CD4-positive, CD25-positive, alpha-beta regulatory T cell (primary cell): ENCODE results near the gene CD300LD. TPM values are rescaled to one million over a fixed set of nuclear protein-coding genes. Genes with fewer than 3 reads are reported as not detected.

Source experiments
- ATAC-seq, 2 donors: fragments of 150-1000 bp; cut with Tn5 transposase; one replicate each; pipeline ENCODE4 v1.10.0; 2021; ENCODE audit warnings: low read depth in 2 of 2, moderate number of reproducible peaks in 2 of 2, moderate library complexity in 1 of 2
- DNase-seq, 3 donors: peaks; one replicate each; pipeline versions ENCODE4 v3.0.0 to v3.0.0-alpha.2; 2012 to 2022; ENCODE audit warnings: mixed read lengths in 1 of 3
- H3K27ac ChIP-seq: one replicate; pipeline ENCODE4 v1.7.0; 2013; ENCODE audit warnings: mild to moderate bottlenecking, low read length; ENCODE audit not compliant: insufficient read depth, poor library complexity, severe bottlenecking
- H3K27me3 ChIP-seq: one replicate; pipeline ENCODE4 v1.7.0; 2013; ENCODE audit warnings: low read length; ENCODE audit not compliant: control insufficient read depth, insufficient read depth
- H3K36me3 ChIP-seq: one replicate; pipeline ENCODE4 v1.7.0; 2013; ENCODE audit warnings: mild to moderate bottlenecking, low read length, moderate library complexity; ENCODE audit not compliant: control insufficient read depth, insufficient read depth
- H3K4me1 ChIP-seq: 2 replicates; pipeline ENCODE4 v1.7.0; 2013; ENCODE audit warnings: mild to moderate bottlenecking, low read length; ENCODE audit not compliant: insufficient read depth, control insufficient read depth, poor library complexity, severe bottlenecking
- H3K4me3 ChIP-seq: one replicate; pipeline ENCODE4 v1.7.0; 2013; ENCODE audit warnings: low read depth, mild to moderate bottlenecking, low read length, moderate library complexity
- H3K9me3 ChIP-seq, 2 experiments: 1 replicate in 1 of 2; 2 replicates in 1 of 2; pipeline ENCODE4 v1.7.0; 2013; ENCODE audit warnings: low read length in 2 of 2, mild to moderate bottlenecking in 1 of 2, moderate library complexity in 1 of 2; ENCODE audit not compliant: control insufficient read depth in 2 of 2
- H3K27ac Mint-ChIP-seq, 3 donors: one replicate each; pipeline ENCODE4 v1.8.0; 2020 to 2022; ENCODE audit warnings: mild to moderate bottlenecking in 3 of 3, mixed read lengths in 3 of 3, moderate library complexity in 2 of 3
- H3K27me3 Mint-ChIP-seq: one replicate; pipeline ENCODE4 v1.8.0; 2022; ENCODE audit warnings: mild to moderate bottlenecking, mixed read lengths
- H3K36me3 Mint-ChIP-seq: one replicate; pipeline ENCODE4 v1.8.0; 2020; ENCODE audit warnings: mixed read lengths
- H3K4me1 Mint-ChIP-seq, 4 donors: one replicate each; pipeline ENCODE4 v1.8.0; 2020 to 2022; ENCODE audit warnings: mixed read lengths in 4 of 4, mild to moderate bottlenecking in 1 of 4
- H3K4me3 Mint-ChIP-seq, 4 donors: one replicate each; pipeline ENCODE4 v1.8.0; 2020 to 2022; ENCODE audit warnings: mild to moderate bottlenecking in 4 of 4, mixed read lengths in 4 of 4, moderate library complexity in 3 of 4
- H3K9me3 Mint-ChIP-seq, 7 donors: one replicate each; pipeline ENCODE4 v1.8.0; 2020 to 2022; ENCODE audit warnings: mixed read lengths in 7 of 7, mild to moderate bottlenecking in 3 of 7, moderate library complexity in 2 of 7
- polyA plus RNA-seq, 4 donors: library from polyadenylated mRNA; unstranded; fragments of 300-500 nt; fragmentation: Illumina TruSeq; gene quantifications; one replicate each; pipeline ENCODE4 v1.2.3, GENCODE V29; 2021
- total RNA-seq: library from RNA; stranded (reverse); gene quantifications from one replicate; pipeline ENCODE4 v1.2.3, GENCODE V29; 2022

The CD300LD gene
- total and polyA plus RNA-seq, 5 donors from 2014 or later = not detected

DNA sequence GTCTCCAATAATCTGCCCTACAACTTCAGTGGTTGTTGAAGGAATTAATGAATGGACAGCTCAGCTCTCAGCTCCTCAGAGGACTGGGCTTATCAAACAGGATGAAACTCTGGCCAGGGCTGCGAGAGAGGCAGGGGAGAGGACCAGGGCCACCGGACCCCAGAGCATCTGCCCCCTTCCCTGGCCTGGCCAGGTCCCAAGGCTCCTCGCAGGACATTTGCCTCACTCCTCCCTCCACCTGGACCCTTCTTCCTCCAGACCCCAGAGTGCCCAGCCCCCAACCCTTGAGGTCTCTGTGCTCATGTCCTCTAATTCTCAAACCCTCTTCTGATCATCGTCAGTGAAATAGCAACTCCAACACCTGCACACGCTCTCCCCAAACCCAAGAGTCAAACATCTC lies 49.9 kb downstream of the CD300LD start:
- no peaks in the 10 kb centered on the region for H3K36me3 Mint-ChIP-seq
- H3K27me3 Mint-ChIP-seq = no peaks in the 10 kb centered on the region
- H3K27ac ChIP-seq = no peak overlapping the region
- H3K9me3 ChIP-seq = no peaks in the 10 kb centered on the region
- no peak overlapping the region for H3K4me3 ChIP-seq
- DNase-seq = no peak
- no peaks in the 10 kb centered on the region for H3K27me3 ChIP-seq
- peak overlapping the region in 1 of 3 donors; percentile 10 for H3K27ac Mint-ChIP-seq
- H3K9me3 Mint-ChIP-seq = peaks cover 0 to 1% (median 0%) of the 10 kb centered on the region in 7 donors
- no peaks in the 10 kb centered on the region for H3K4me1 ChIP-seq
- no peaks in the 10 kb centered on the region for H3K4me1 Mint-ChIP-seq
- H3K36me3 ChIP-seq = no peaks in the 10 kb centered on the region
- no peak overlapping the region for H3K4me3 Mint-ChIP-seq
- ATAC-seq = no peak

DNA sequence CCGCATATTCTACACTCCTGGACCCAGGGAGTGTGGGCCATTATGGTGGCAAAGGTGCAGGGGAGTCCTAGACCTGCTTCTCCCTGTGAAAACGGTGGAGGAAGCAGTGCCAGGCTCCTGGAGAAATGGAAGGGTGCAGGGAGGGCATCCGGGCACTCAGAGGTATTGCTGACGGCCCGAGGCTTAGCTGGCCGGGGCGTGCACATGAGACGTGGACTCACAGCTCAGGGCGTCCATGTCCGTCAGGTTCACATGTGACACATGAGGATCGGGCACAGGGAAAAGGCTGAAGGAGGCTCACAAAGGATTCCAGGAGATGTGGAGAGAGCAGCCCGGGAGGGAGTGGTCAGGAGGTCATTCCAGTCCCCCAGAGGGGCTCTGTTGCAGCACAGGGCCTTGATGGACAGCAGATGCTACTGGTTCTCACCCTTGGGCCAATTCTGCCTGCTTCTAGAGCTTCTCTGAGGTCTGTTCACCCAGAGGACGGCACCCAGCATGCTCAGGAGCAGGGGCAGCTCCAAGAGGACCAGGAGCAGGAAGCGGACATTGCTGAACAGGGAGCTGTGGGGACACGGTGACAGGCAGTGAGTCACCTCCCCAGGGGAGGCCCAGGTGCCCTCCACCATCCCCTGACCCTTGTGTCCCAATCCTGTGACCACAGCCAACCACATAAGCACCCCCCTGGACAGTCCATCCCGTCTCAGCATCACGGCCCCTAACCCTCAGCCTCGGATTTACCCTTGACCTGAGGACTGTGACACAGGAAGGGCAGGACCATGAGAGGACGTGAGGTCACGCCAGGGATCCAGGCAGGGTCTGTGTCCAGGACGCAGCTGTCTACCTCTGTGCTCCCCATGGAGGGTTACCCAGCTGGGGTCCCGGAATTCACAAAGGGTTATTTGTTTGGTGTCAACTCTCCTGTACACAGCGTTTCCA lies 50.6 kb downstream of the CD300LD start:
- DNase-seq = no peak
- Histone ChIP-seq H3K4me1 (no peaks in the 10 kb centered on the region), H3K36me3 (no peaks in the 10 kb centered on the region), H3K27me3 (no peaks in the 10 kb centered on the region), H3K27ac (no peak overlapping the region), H3K4me3 (no peak overlapping the region), H3K9me3 (no peaks in the 10 kb centered on the region)
- Mint-ChIP-seq H3K4me3 (no peak overlapping the region), H3K27ac (no peak overlapping the region), H3K4me1 (no peaks in the 10 kb centered on the region), H3K36me3 (no peaks in the 10 kb centered on the region), H3K27me3 (no peaks in the 10 kb centered on the region), H3K9me3 (peaks cover 0 to 1% (median 0%) of the 10 kb centered on the region in 7 donors)
- ATAC-seq = no peak

DNA sequence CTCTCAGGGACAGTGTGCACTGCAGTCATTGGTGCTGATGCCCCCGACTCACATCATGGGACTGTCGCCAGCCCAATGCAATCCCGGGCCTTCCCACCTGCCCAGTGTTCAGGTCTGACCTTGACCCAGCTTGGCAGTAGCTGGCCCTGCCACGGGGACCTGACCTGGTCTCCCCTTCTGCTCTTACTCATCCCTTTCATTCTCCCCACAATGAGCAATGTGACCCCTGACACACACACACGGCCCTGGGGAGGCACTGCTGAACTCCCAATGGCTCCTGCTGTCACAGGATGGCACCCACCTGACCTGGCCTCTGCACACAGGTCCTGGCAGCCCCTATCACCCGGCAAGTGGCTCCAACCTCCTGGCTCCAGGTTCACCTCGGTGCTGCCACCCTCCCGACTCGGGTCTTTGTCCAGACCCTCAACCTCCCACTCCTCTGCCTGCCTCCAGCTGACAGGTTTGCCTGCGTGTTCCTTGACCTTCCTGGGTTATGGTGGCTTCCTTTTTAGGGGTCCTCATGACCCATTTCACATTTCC lies 52.7 kb downstream of the CD300LD start:
- Mint-ChIP-seq H3K4me3 (no peak overlapping the region), H3K27me3 (peaks cover 8% of the 10 kb centered on the region), H3K4me1 (no peaks in the 10 kb centered on the region), H3K36me3 (no peaks in the 10 kb centered on the region), H3K9me3 (peaks cover 0 to 1% (median 0%) of the 10 kb centered on the region in 7 donors), H3K27ac (no peak overlapping the region)
- no peak overlapping the region for H3K27ac ChIP-seq
- DNase-seq (no peak), ATAC-seq (no peak)
- peaks cover 3% of the 10 kb centered on the region for H3K27me3 ChIP-seq
- no peaks in the 10 kb centered on the region for H3K4me1 ChIP-seq
- H3K36me3 ChIP-seq = no peaks in the 10 kb centered on the region
- no peak overlapping the region for H3K4me3 ChIP-seq
- H3K9me3 ChIP-seq = no peaks in the 10 kb centered on the region

DNA sequence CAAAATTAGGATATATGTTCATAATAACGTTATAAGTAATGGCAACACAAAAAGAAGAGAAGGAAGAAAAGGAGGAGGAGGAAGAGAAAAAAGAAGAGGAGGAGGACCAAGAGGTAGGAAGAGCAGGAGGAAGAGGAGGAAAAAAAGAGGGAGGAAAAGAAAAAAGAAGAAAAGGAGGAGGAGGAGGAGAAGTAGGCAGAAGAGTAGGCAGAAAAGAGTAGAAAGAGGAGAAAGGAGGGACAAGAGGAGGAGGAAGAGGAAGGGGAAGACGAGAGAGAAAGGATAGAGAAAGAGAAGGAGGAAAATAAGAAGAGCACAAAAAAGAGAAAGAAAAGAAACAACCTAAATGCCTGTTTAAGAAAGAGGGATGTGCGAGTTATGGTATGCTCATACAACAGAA lies 55.2 kb downstream of the CD300LD start:
- H3K4me1 Mint-ChIP-seq = peaks cover 0 to 2% (median under 1%) of the 10 kb centered on the region in 4 donors
- ATAC-seq (no peak), DNase-seq (no peak)
- peaks cover 30% of the 10 kb centered on the region for H3K27me3 Mint-ChIP-seq
- H3K9me3 ChIP-seq = no peaks in the 10 kb centered on the region
- H3K36me3 ChIP-seq = no peaks in the 10 kb centered on the region
- peaks cover 12% of the 10 kb centered on the region for H3K27me3 ChIP-seq
- H3K4me3 ChIP-seq = no peak overlapping the region
- H3K4me1 ChIP-seq = no peaks in the 10 kb centered on the region
- no peak overlapping the region for H3K27ac ChIP-seq
- H3K4me3 Mint-ChIP-seq = no peak overlapping the region
- H3K9me3 Mint-ChIP-seq = peaks cover 0 to 1% (median 0%) of the 10 kb centered on the region in 7 donors
- H3K36me3 Mint-ChIP-seq = no peaks in the 10 kb centered on the region
- no peak overlapping the region for H3K27ac Mint-ChIP-seq

DNA sequence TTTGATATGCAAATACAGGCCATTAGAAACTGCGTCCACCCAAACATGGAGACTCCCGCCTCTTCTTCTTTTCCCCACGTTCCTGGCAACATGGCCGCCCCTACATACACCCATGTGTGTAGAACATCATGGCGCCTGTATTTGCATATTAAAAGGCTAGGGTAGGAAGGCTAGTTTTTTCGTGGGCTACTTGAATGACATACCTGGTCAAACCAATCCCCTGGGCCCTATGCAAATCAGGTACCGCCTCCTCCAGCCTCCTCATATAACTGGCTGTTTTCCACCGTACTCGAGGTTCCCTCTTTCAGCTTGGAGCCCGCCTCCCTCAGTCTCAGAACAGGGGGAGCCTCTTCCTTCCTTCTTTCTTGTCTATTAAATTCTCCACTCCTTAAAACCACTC lies 60.0 kb downstream of the CD300LD start:
- DNase-seq (no peak), ATAC-seq (peak in 1 of 2 donors; percentile 30)
- no peaks in the 10 kb centered on the region for H3K36me3 Mint-ChIP-seq
- Histone ChIP-seq H3K4me3 (no peak overlapping the region), H3K9me3 (no peaks in the 10 kb centered on the region), H3K4me1 (no peaks in the 10 kb centered on the region), H3K36me3 (no peaks in the 10 kb centered on the region), H3K27ac (no peak overlapping the region), H3K27me3 (peaks cover 14% of the 10 kb centered on the region)
- no peaks in the 10 kb centered on the region for H3K9me3 Mint-ChIP-seq
- H3K27me3 Mint-ChIP-seq = peaks cover 39% of the 10 kb centered on the region
- H3K4me1 Mint-ChIP-seq = peaks cover 0 to 2% (median under 1%) of the 10 kb centered on the region in 4 donors
- peak overlapping the region in 1 of 3 donors; percentile 77 for H3K27ac Mint-ChIP-seq
- H3K4me3 Mint-ChIP-seq = no peak overlapping the region

DNA sequence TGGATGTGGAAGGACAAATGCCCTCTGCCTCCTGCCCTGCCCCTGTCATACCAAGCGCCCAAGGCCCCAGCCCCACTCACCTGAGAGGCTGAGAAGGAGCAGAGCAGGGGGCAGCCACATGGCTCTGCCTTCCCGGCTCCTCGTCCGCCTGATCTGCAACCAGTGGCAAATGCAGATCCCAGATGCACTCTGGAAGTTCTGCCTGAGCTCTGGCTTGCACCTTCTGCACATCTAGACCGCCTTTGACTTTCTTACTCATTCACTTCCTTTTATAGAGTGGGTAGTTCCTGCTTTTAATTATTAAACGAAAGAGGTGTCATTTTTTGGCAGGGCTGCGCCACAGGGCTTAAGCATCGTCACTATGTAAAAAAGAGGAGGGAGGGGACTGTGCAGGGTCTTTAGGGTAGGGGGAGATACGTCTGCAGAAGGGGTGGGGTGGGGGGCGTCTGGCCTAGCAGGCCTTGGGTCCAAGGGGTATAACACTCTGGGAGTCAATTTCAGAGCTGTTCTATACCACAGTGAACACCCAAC lies 60.8 kb downstream of the CD300LD start, which contains the start of gene CD300LB:
Gene CD300LB (minus strand): TSS at position 245 of the 531 bp plus-strand sequence. CDS start 125 bp downstream, at position 120.
- H3K9me3 ChIP-seq = no peaks in the 10 kb centered on the region
- H3K4me1 ChIP-seq = no peaks in the 10 kb centered on the region
- no peak within 1 kb of the TSS for H3K4me3 Mint-ChIP-seq
- H3K4me3 ChIP-seq = no peak within 1 kb of the TSS
- H3K27ac Mint-ChIP-seq = peak within 1 kb of the TSS in 1 of 3 donors; percentile 77
- DNase-seq (no peak), ATAC-seq (no peak)
- no peak within 1 kb of the TSS for H3K27ac ChIP-seq
- H3K27me3 ChIP-seq = peaks cover 14% of the 10 kb centered on the region
- no peaks in the 10 kb centered on the region for H3K9me3 Mint-ChIP-seq
- peaks cover 45% of the 10 kb centered on the region for H3K27me3 Mint-ChIP-seq
- no peaks in the 10 kb centered on the region for H3K36me3 ChIP-seq
- H3K36me3 Mint-ChIP-seq = no peaks in the 10 kb centered on the region
- H3K4me1 Mint-ChIP-seq = peaks cover 0 to 2% (median under 1%) of the 10 kb centered on the region in 4 donors

DNA sequence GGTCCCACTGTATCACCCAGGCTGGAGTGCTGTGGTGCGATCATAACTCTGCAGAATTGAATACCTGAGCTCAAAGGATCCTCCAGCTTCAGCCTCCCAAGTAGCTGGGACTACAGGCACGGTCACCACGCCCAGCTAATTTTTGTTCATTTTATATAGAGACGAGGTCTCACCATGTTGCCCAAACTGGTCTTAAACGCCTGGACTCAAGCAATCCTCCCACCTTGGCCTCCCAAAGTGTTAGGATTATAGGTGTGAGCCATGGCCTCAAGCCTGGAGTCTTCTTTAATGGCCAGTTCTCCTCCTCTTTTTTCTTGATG lies 61.3 kb downstream of the CD300LD start:
- no peak overlapping the region for H3K4me3 ChIP-seq
- no peak overlapping the region for H3K4me3 Mint-ChIP-seq
- no peaks in the 10 kb centered on the region for H3K9me3 ChIP-seq
- no peaks in the 10 kb centered on the region for H3K36me3 ChIP-seq
- peaks cover 14% of the 10 kb centered on the region for H3K27me3 ChIP-seq
- peaks cover 0 to 2% (median under 1%) of the 10 kb centered on the region in 4 donors for H3K4me1 Mint-ChIP-seq
- no peaks in the 10 kb centered on the region for H3K4me1 ChIP-seq
- H3K9me3 Mint-ChIP-seq = no peaks in the 10 kb centered on the region
- no peak overlapping the region for H3K27ac ChIP-seq
- DNase-seq = no peak
- H3K36me3 Mint-ChIP-seq = no peaks in the 10 kb centered on the region
- no peak for ATAC-seq
- H3K27me3 Mint-ChIP-seq = peaks cover 43% of the 10 kb centered on the region
- H3K27ac Mint-ChIP-seq = no peak overlapping the region
